GM18909 (cell line): Measurements from ENCODE around the gene FPGT.
"Not testable (repeated sequence)": the region's sequence is repeated elsewhere in the genome, so short reads cannot be mapped to it uniquely, and the experiment has no call there.

ENCODE experiments used
- ATAC-seq: cut with Tn5 transposase; IDR thresholded peaks from one replicate; pipeline ENCODE4 v1.9.1; 2021; ENCODE audit warnings: mild to moderate bottlenecking; ENCODE audit not compliant: unreplicated experiment, poor library complexity

FPGT gene

GRCh38 chr1:74253243-74253824 is 55.3 kb downstream of the FPGT start:
- not testable (repeated sequence) for ATAC-seq
